Karpas-422 (cell line): ENCODE results near the gene ADRB2. TPM values are rescaled to one million over a fixed set of nuclear protein-coding genes. Genes with fewer than 3 reads are reported as not detected.

Experiments used
- DNase-seq: peaks from one replicate; pipeline ENCODE4 v3.0.0-alpha.2; 2015
- H2AFZ ChIP-seq: fragments of 200-600 bp; sonication (generic); 2 replicates; pipeline ENCODE4 v1.6.1; 2014; ENCODE audit warnings: antibody characterized with exemption, low read length, mixed read lengths
- H3K27ac ChIP-seq: fragments of 200-600 bp; sonication (generic); 2 replicates; pipeline ENCODE4 v1.5.1; 2014; ENCODE audit warnings: mild to moderate bottlenecking, low read length, moderate library complexity
- H3K27me3 ChIP-seq: fragments of 200-600 bp; sonication (generic); 2 replicates; pipeline ENCODE4 v1.6.1; 2014; ENCODE audit warnings: low read length, mixed read lengths
- H3K36me3 ChIP-seq: fragments of 200-600 bp; sonication (generic); 2 replicates; pipeline ENCODE4 v1.6.1; 2014; ENCODE audit warnings: low read length, mixed read lengths; ENCODE audit not compliant: insufficient read depth
- H3K4me1 ChIP-seq: fragments of 200-600 bp; sonication (generic); 2 replicates; pipeline ENCODE4 v1.6.1; 2014; ENCODE audit warnings: mild to moderate bottlenecking, low read length, mixed read lengths
- H3K4me2 ChIP-seq: fragments of 200-600 bp; sonication (generic); 2 replicates; pipeline ENCODE4 v1.6.1; 2014; ENCODE audit warnings: low read length, low read depth, mild to moderate bottlenecking; ENCODE audit not compliant: poor library complexity, severe bottlenecking
- H3K4me3 ChIP-seq: fragments of 200-600 bp; sonication (generic); 2 replicates; pipeline ENCODE4 v1.5.1; 2014; ENCODE audit warnings: mild to moderate bottlenecking, antibody characterized with exemption, low read length, mixed read lengths
- H3K79me2 ChIP-seq: fragments of 200-600 bp; sonication (generic); 2 replicates; pipeline ENCODE4 v1.6.1; 2014; ENCODE audit warnings: mild to moderate bottlenecking, low read length, mixed read lengths
- H3K9ac ChIP-seq: fragments of 200-600 bp; sonication (generic); 2 replicates; pipeline ENCODE4 v1.6.0; 2014; ENCODE audit warnings: low read length
- H3K9me2 ChIP-seq: fragments of 200-600 bp; sonication (generic), shearing (Covaris generic); replicated peaks from 2 replicates; pipeline ENCODE4 v1.6.0; 2014; ENCODE audit warnings: mild to moderate bottlenecking, low read length, moderate library complexity; ENCODE audit not compliant: insufficient read depth
- H3K9me3 ChIP-seq: fragments of 300-700, 200-600 bp; sonication (generic); 2 replicates; pipeline ENCODE4 v1.6.1; 2014; ENCODE audit warnings: low read length, mixed read lengths
- H4K20me1 ChIP-seq: fragments of 200-600 bp; sonication (generic); 2 replicates; pipeline ENCODE4 v1.6.1; 2014; ENCODE audit warnings: mild to moderate bottlenecking, antibody characterized with exemption, low read length, low read depth; ENCODE audit not compliant: insufficient read depth
- total RNA-seq: library from RNA; depleted of rRNA; stranded (reverse); fragments of >200 nt; shearing (Covaris generic); gene quantifications from 2 replicates; pipeline ENCODE4 v1.2.3, GENCODE V29; 2014; ENCODE audit warnings: low replicate concordance

The ADRB2 gene
- total RNA-seq, 1 experiment from 2014 or later, result 39.9 TPM

DNA sequence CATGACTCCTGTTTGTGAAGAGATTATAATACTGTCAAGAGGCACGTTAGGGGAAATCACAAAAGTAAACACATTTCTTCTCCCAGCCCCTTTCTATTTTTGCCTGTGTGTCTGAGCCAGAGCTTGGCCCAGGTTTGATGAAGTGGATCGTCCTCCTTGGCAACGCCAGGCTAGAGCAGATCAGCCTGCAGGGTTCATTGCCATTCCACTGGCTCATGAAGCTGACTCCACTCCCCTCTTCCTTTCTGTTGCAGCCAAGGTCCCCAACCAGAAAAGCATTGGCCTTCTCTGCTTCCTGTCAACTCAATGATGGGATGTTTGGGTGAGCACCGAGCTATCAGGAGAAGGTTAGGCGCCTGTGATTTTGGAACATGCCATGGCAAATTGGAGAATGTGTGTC lies 3.3 kb downstream of the ADRB2 start:
- H3K4me1 ChIP-seq, result peaks cover 86% of the 10 kb centered on the region
- peak overlapping the region; percentile 84 for H3K4me2 ChIP-seq
- peak overlapping the region; percentile 78 for H3K4me3 ChIP-seq
- no peaks in the 10 kb centered on the region for H3K9me2 ChIP-seq
- no peak for DNase-seq
- peak overlapping the region; percentile 79 for H3K9ac ChIP-seq
- H3K36me3 ChIP-seq, result no peaks in the 10 kb centered on the region
- peaks cover 44% of the 10 kb centered on the region for H3K79me2 ChIP-seq
- peak overlapping the region; percentile 92 for H3K27ac ChIP-seq
- H3K9me3 ChIP-seq, result no peaks in the 10 kb centered on the region
- H2AFZ ChIP-seq, result no peak overlapping the region
- no peaks in the 10 kb centered on the region for H3K27me3 ChIP-seq
- peaks cover 50% of the 10 kb centered on the region for H4K20me1 ChIP-seq

GRCh38 chr5:148830211-148830610 lies 3.8 kb downstream of the ADRB2 start:
- no peaks in the 10 kb centered on the region for H3K36me3 ChIP-seq
- no peaks in the 10 kb centered on the region for H3K27me3 ChIP-seq
- peak overlapping the region; percentile 84 for H3K4me2 ChIP-seq
- H3K9ac ChIP-seq, result peak overlapping the region; percentile 79
- no peaks in the 10 kb centered on the region for H3K9me3 ChIP-seq
- peak overlapping the region; percentile 78 for H3K4me3 ChIP-seq
- no peak overlapping the region for H2AFZ ChIP-seq
- DNase-seq, result no peak
- peak overlapping the region; percentile 92 for H3K27ac ChIP-seq
- peaks cover 44% of the 10 kb centered on the region for H3K79me2 ChIP-seq
- no peaks in the 10 kb centered on the region for H3K9me2 ChIP-seq
- H3K4me1 ChIP-seq, result peaks cover 86% of the 10 kb centered on the region
- peaks cover 50% of the 10 kb centered on the region for H4K20me1 ChIP-seq

- Histone ChIP-seq H2AFZ (no peak overlapping the region), H3K9me3 (no peaks in the 10 kb centered on the region), H3K36me3 (no peaks in the 10 kb centered on the region), H3K9me2 (no peaks in the 10 kb centered on the region), H3K9ac (peak overlapping the region; percentile 79), H3K4me3 (peak overlapping the region; percentile 78), H3K4me2 (peak overlapping the region; percentile 84), H3K27me3 (no peaks in the 10 kb centered on the region), H3K4me1 (peaks cover 89% of the 10 kb centered on the region), H4K20me1 (peaks cover 47% of the 10 kb centered on the region), H3K79me2 (peaks cover 40% of the 10 kb centered on the region), H3K27ac (peak overlapping the region; percentile 92)
- DNase-seq, result peak; percentile 83
Observed at GRCh38 chr5:148831590-148832565, 5.5 kb downstream of the ADRB2 start.

DNA sequence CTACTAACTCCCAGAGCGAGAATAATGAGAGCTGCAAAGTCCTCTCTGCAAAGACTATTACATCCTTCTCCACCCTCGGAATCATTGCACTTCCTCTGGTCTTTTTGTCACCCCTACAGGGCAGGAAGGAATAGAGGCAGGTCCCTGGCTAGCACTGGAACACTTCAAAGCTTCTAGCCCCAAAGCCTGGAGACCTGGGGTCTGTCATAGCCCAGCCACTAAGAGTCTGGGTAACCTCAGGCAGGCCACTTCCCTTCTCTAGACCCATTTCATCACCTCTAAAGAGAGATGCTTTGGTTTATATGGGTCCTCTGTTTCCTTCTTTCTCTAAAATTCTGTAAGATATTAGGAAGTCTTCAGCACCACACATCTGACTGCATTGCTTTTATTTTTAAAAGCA lies 6.7 kb downstream of the ADRB2 start:
- no peaks in the 10 kb centered on the region for H3K27me3 ChIP-seq
- no peaks in the 10 kb centered on the region for H3K9me3 ChIP-seq
- DNase-seq, result no peak
- peaks cover 35% of the 10 kb centered on the region for H4K20me1 ChIP-seq
- H3K4me3 ChIP-seq, result peak overlapping the region; percentile 56; the same call in 1 of the 2 replicates
- peaks cover 88% of the 10 kb centered on the region for H3K4me1 ChIP-seq
- no peaks in the 10 kb centered on the region for H3K36me3 ChIP-seq
- H3K9ac ChIP-seq, result peak overlapping the region; percentile 33
- H3K9me2 ChIP-seq, result no peaks in the 10 kb centered on the region
- peak overlapping the region; percentile 73; the same call in 1 of the 2 replicates for H3K27ac ChIP-seq
- peaks cover 27% of the 10 kb centered on the region for H3K79me2 ChIP-seq
- peak overlapping the region; percentile 84 for H3K4me2 ChIP-seq
- H2AFZ ChIP-seq, result no peak overlapping the region

DNA sequence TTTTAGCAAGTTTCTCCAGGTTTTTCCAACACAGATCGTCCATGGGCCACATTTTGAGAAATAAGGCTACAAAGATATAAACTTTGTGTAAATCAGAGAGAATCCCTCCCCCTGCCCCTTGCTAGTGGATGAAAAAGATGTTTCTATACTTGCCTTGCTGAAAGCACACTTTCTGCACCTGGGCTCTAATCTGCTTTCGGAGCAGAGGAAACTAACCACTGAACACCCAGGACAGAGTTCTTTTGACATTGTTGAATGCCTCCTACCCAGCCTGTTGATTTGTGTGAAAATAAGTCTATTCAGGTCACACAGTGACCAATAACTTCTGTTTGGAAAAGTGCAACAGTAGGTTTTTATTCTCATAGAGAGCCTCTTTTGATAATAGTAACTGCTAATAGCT lies 7.5 kb downstream of the ADRB2 start:
- peaks cover 19% of the 10 kb centered on the region for H3K79me2 ChIP-seq
- DNase-seq, result no peak
- H3K27me3 ChIP-seq, result no peaks in the 10 kb centered on the region
- H4K20me1 ChIP-seq, result peaks cover 31% of the 10 kb centered on the region
- H3K4me2 ChIP-seq, result no peak overlapping the region
- no peak overlapping the region for H3K27ac ChIP-seq
- no peaks in the 10 kb centered on the region for H3K9me2 ChIP-seq
- H3K9ac ChIP-seq, result no peak overlapping the region
- no peaks in the 10 kb centered on the region for H3K36me3 ChIP-seq
- no peak overlapping the region for H2AFZ ChIP-seq
- H3K4me1 ChIP-seq, result peaks cover 82% of the 10 kb centered on the region
- H3K4me3 ChIP-seq, result no peak overlapping the region
- H3K9me3 ChIP-seq, result no peaks in the 10 kb centered on the region

- H3K27ac ChIP-seq, result no peak overlapping the region
- no peaks in the 10 kb centered on the region for H3K27me3 ChIP-seq
- no peak overlapping the region for H3K4me3 ChIP-seq
- H3K9ac ChIP-seq, result no peak overlapping the region
- H3K36me3 ChIP-seq, result no peaks in the 10 kb centered on the region
- no peak overlapping the region for H3K4me2 ChIP-seq
- peaks cover 78% of the 10 kb centered on the region for H3K4me1 ChIP-seq
- no peaks in the 10 kb centered on the region for H3K9me3 ChIP-seq
- peaks cover 24% of the 10 kb centered on the region for H4K20me1 ChIP-seq
- peaks cover 17% of the 10 kb centered on the region for H3K79me2 ChIP-seq
- no peak overlapping the region for H2AFZ ChIP-seq
- no peak for DNase-seq
- no peaks in the 10 kb centered on the region for H3K9me2 ChIP-seq
Observed at GRCh38 chr5:148834689-148835088, 8.3 kb downstream of the ADRB2 start.

- H2AFZ ChIP-seq, result no peak overlapping the region
- peaks cover 17% of the 10 kb centered on the region; the same call in 1 of the 2 replicates for H4K20me1 ChIP-seq
- no peak for DNase-seq
- H3K4me2 ChIP-seq, result no peak overlapping the region
- H3K9me2 ChIP-seq, result no peaks in the 10 kb centered on the region
- H3K4me1 ChIP-seq, result peaks cover 59% of the 10 kb centered on the region
- peaks cover 7% of the 10 kb centered on the region; the same call in 1 of the 2 replicates for H3K79me2 ChIP-seq
- H3K36me3 ChIP-seq, result no peaks in the 10 kb centered on the region
- no peak overlapping the region for H3K4me3 ChIP-seq
- no peaks in the 10 kb centered on the region for H3K9me3 ChIP-seq
- H3K27me3 ChIP-seq, result no peaks in the 10 kb centered on the region
- no peak overlapping the region for H3K27ac ChIP-seq
- H3K9ac ChIP-seq, result no peak overlapping the region
Observed at GRCh38 chr5:148836272-148837250, 10.2 kb downstream of the ADRB2 start.
